HepG2 (cell line): ENCODE measurements around the gene IVD. TPM values are rescaled to one million over a fixed set of nuclear protein-coding genes. Genes with fewer than 3 reads are reported as not detected.
A peak's percentile ranks its signal among the peaks of the same experiment; 100 is the strongest.

Experiments
- EHMT2 ChIP-seq: fragments of 200-600 bp; sonication (generic); IDR thresholded peaks from 2 replicates; pipeline ENCODE4 v1.7.0; 2017; ENCODE audit warnings: antibody characterized with exemption, low read depth, low read length, borderline replicate concordance
- HDAC1 ChIP-seq: sonication (generic); formaldehyde crosslinking; IDR thresholded peaks from 2 replicates; pipeline ENCODE4 v1.5.1; 2020; ENCODE audit warnings: mild to moderate bottlenecking, missing genetic modification reagents
- HNF4A ChIP-seq: sonication (generic); formaldehyde crosslinking; IDR thresholded peaks from 2 replicates; pipeline ENCODE4 v1.4.0; 2020; ENCODE audit warnings: missing genetic modification reagents
- MAF1 ChIP-seq: sonication (generic); formaldehyde crosslinking; IDR thresholded peaks from 2 replicates; pipeline ENCODE4 v1.5.0; 2020; ENCODE audit warnings: missing genetic modification reagents, borderline replicate concordance
- REPIN1 ChIP-seq: sonication (generic); formaldehyde crosslinking; IDR thresholded peaks from 2 replicates; pipeline ENCODE4 v1.8.0; 2022; ENCODE audit warnings: missing genetic modification reagents, low read depth, mild to moderate bottlenecking, borderline replicate concordance
- YY1 ChIP-seq: IDR thresholded peaks from 2 replicates; pipeline ENCODE4 v1.6.1; 2011; ENCODE audit warnings: low read length, low read depth, moderate library complexity, mild to moderate bottlenecking; ENCODE audit not compliant: insufficient read depth, insufficient replicate concordance
- ZMYM2 ChIP-seq: sonication (generic); formaldehyde crosslinking; IDR thresholded peaks from 2 replicates; pipeline ENCODE4 v1.8.0; 2022; ENCODE audit warnings: mild to moderate bottlenecking, missing genetic modification reagents
- ZNF225 ChIP-seq: sonication (generic); formaldehyde crosslinking; IDR thresholded peaks from 2 replicates; pipeline ENCODE4 v1.4.0; 2020; ENCODE audit warnings: mild to moderate bottlenecking, missing genetic modification reagents
- ZNF260 ChIP-seq: sonication (generic); formaldehyde crosslinking; IDR thresholded peaks from 2 replicates; pipeline ENCODE4 v1.4.0; 2020; ENCODE audit warnings: missing genetic modification reagents, low read depth, mild to moderate bottlenecking, borderline replicate concordance
- ZNF296 ChIP-seq: sonication (generic); formaldehyde crosslinking; conservative IDR thresholded peaks from 2 replicates; pipeline ENCODE4 v1.5.0; 2020; ENCODE audit warnings: mild to moderate bottlenecking, missing genetic modification reagents
- ZNF337 ChIP-seq: sonication (generic); formaldehyde crosslinking; IDR thresholded peaks from 2 replicates; pipeline ENCODE4 v1.5.1; 2020; ENCODE audit warnings: missing genetic modification reagents, low read depth, mild to moderate bottlenecking, borderline replicate concordance
- ZNF343 ChIP-seq: sonication (generic); formaldehyde crosslinking; IDR thresholded peaks from 2 replicates; pipeline ENCODE4 v1.4.0; 2020; ENCODE audit warnings: mild to moderate bottlenecking, missing genetic modification reagents
- polyA plus RNA-seq, 8 experiments: library from polyadenylated mRNA; depleted of rRNA in 3 of 8; stranded (reverse) in 7 of 8; unstranded in 1 of 8; fragments of >200 nt; fragmentation: Illumina TruSeq in 4 of 8; extraction: Trizol in 4 of 8; gene quantifications; 2 replicates each; pipeline versions ENCODE4 v1.2.1 to v1.2.3, GENCODE V29; 2011 to 2016; ENCODE audit warnings: low read depth in 4 of 8, missing spikeins in 1 of 8, mixed read lengths in 1 of 8; ENCODE audit not compliant: insufficient read depth in 1 of 8
- total RNA-seq, 5 experiments: library from RNA; depleted of rRNA; stranded (reverse); fragments of >200 nt; fragmentation: Illumina TruSeq; extraction: Trizol; gene quantifications; 2 replicates each; pipeline ENCODE4 v1.2.3, GENCODE V29; 2016; ENCODE audit warnings: low read depth in 1 of 5
- TF ChIP-seq, protein P1 (sequence below): sonication (generic); formaldehyde crosslinking; IDR thresholded peaks from 2 replicates; pipeline ENCODE4 v1.5.1; 2020; ENCODE audit warnings: mild to moderate bottlenecking, missing genetic modification reagents, moderate library complexity
- TF ChIP-seq, protein P2 (sequence below): IDR thresholded peaks from 2 replicates; pipeline ENCODE4 v1.6.1; 2016; ENCODE audit warnings: low read depth, missing genetic modification reagents, missing compliant biosample characterization
- TF ChIP-seq, protein P3 (sequence below): sonication (generic); formaldehyde crosslinking; IDR thresholded peaks from 2 replicates; pipeline ENCODE4 v1.4.0; 2020; ENCODE audit warnings: missing genetic modification reagents, borderline replicate concordance

The IVD gene
- total and polyA plus RNA-seq, 2 of the 13 experiments (the other 11 are each of a cell fraction or from before 2014, with no cell fraction given): 48.0 to 53.9 TPM

DNA sequence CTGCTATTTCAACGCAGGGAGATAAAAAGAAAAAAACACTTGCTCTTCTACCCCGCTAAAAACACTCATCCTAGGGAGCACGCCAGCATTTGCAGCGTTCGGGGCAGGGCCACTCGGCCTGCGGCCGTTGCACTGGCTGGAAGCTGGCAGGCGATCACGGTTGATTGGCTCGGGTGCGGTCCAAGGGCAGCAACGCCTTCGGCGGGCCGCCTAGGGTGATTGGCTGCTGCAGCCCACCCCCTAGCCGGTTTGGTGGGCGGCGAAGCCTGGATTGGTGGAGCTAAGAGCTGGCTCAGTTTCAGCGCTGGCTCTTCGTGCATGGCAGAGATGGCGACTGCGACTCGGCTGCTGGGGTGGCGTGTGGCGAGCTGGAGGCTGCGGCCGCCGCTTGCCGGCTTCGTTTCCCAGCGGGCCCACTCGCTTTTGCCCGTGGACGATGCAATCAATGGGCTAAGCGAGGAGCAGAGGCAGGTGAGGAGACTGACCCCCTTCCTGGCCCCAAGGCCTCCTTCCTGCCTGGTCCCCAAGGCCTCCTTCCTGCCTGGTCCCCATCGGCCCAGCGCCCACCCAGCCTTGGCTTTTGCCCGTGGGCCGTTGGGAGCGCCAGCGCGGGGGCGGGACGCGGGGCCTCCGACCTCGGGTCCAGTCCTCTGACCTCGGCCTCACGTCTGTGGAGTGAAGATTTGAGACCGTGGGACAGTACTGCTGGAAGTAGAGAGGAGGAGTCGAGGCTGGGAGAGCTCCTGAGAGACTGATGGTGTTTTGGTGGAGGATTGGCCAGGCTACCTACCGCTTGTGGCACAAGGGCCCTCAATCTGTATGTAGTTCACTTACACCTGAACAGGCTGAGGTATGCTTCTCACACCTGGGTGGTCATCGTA lies at the start of gene IVD (continued):
- TF ChIP-seq, protein P1, sequence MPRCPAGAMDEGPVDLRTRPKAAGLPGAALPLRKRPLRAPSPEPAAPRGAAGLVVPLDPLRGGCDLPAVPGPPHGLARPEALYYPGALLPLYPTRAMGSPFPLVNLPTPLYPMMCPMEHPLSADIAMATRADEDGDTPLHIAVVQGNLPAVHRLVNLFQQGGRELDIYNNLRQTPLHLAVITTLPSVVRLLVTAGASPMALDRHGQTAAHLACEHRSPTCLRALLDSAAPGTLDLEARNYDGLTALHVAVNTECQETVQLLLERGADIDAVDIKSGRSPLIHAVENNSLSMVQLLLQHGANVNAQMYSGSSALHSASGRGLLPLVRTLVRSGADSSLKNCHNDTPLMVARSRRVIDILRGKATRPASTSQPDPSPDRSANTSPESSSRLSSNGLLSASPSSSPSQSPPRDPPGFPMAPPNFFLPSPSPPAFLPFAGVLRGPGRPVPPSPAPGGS (CRISPR knock-in tag): peak; percentile 84; the same call in 1 of the 2 replicates
- TF ChIP-seq ZMYM2 (CRISPR knock-in tag): peak; percentile 58; the same call in 1 of the 2 replicates
- no peak for TF ChIP-seq ZNF260 (CRISPR knock-in tag)
- peak; percentile 85 for TF ChIP-seq YY1
- peak; percentile 73; the same call in 1 of the 2 replicates for TF ChIP-seq ZNF343 (CRISPR knock-in tag)
- TF ChIP-seq ZNF225 (CRISPR knock-in tag): peak; percentile 85
- TF ChIP-seq EHMT2: no peak
- TF ChIP-seq, protein P2, sequence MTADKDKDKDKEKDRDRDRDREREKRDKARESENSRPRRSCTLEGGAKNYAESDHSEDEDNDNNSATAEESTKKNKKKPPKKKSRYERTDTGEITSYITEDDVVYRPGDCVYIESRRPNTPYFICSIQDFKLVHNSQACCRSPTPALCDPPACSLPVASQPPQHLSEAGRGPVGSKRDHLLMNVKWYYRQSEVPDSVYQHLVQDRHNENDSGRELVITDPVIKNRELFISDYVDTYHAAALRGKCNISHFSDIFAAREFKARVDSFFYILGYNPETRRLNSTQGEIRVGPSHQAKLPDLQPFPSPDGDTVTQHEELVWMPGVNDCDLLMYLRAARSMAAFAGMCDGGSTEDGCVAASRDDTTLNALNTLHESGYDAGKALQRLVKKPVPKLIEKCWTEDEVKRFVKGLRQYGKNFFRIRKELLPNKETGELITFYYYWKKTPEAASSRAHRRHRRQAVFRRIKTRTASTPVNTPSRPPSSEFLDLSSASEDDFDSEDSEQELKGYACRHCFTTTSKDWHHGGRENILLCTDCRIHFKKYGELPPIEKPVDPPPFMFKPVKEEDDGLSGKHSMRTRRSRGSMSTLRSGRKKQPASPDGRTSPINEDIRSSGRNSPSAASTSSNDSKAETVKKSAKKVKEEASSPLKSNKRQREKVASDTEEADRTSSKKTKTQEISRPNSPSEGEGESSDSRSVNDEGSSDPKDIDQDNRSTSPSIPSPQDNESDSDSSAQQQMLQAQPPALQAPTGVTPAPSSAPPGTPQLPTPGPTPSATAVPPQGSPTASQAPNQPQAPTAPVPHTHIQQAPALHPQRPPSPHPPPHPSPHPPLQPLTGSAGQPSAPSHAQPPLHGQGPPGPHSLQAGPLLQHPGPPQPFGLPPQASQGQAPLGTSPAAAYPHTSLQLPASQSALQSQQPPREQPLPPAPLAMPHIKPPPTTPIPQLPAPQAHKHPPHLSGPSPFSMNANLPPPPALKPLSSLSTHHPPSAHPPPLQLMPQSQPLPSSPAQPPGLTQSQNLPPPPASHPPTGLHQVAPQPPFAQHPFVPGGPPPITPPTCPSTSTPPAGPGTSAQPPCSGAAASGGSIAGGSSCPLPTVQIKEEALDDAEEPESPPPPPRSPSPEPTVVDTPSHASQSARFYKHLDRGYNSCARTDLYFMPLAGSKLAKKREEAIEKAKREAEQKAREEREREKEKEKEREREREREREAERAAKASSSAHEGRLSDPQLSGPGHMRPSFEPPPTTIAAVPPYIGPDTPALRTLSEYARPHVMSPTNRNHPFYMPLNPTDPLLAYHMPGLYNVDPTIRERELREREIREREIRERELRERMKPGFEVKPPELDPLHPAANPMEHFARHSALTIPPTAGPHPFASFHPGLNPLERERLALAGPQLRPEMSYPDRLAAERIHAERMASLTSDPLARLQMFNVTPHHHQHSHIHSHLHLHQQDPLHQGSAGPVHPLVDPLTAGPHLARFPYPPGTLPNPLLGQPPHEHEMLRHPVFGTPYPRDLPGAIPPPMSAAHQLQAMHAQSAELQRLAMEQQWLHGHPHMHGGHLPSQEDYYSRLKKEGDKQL (CRISPR knock-in tag): no peak
- TF ChIP-seq HNF4A (CRISPR knock-in tag): peak; percentile 19; the same call in 1 of the 2 replicates
- TF ChIP-seq, protein P3, sequence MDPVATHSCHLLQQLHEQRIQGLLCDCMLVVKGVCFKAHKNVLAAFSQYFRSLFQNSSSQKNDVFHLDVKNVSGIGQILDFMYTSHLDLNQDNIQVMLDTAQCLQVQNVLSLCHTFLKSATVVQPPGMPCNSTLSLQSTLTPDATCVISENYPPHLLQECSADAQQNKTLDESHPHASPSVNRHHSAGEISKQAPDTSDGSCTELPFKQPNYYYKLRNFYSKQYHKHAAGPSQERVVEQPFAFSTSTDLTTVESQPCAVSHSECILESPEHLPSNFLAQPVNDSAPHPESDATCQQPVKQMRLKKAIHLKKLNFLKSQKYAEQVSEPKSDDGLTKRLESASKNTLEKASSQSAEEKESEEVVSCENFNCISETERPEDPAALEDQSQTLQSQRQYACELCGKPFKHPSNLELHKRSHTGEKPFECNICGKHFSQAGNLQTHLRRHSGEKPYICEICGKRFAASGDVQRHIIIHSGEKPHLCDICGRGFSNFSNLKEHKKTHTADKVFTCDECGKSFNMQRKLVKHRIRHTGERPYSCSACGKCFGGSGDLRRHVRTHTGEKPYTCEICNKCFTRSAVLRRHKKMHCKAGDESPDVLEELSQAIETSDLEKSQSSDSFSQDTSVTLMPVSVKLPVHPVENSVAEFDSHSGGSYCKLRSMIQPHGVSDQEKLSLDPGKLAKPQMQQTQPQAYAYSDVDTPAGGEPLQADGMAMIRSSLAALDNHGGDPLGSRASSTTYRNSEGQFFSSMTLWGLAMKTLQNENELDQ (CRISPR knock-in tag): no peak
- TF ChIP-seq MAF1 (CRISPR knock-in tag): no peak; the same call in 1 of the 2 replicates
- TF ChIP-seq ZNF337 (CRISPR knock-in tag): peak; percentile 62; the same call in 1 of the 2 replicates
- TF ChIP-seq REPIN1: 0 out of 2 replicates have a peak, but pooled peaks have one; percentile 65
- TF ChIP-seq ZNF296: no peak
- peak; percentile 75; the same call in 1 of the 2 replicates for TF ChIP-seq HDAC1 (CRISPR knock-in tag)
